Esophagus squamous epithelium (tissue), 5 donors: ENCODE measurements around the gene NR5A2. TPM values are rescaled to one million over a fixed set of nuclear protein-coding genes. Genes with fewer than 3 reads are reported as not detected.

Experiments used
- DNase-seq: peaks from one replicate; lab custom pipeline; 2025; lab: John Stamatoyannopoulos, UW
- H3K27ac ChIP-seq, 4 donors: fragments of 200-600 bp; sonication (generic); one replicate each; pipeline ENCODE4 v1.5.1; 2016 to 2019; ENCODE audit warnings: mild to moderate bottlenecking in 1 of 4
- H3K27me3 ChIP-seq, 4 donors: fragments of 200-600 bp; sonication (generic); 1 replicate in 3 of 4; 2 replicates in 1 of 4; pipeline versions ENCODE4 v1.5.1 to v1.6.0; 2017 to 2021; ENCODE audit warnings: antibody characterized with exemption in 1 of 4
- H3K36me3 ChIP-seq, 3 donors: fragments of 200-600 bp; sonication (generic); one replicate each; pipeline ENCODE4 v1.5.1; 2016 to 2019
- H3K4me1 ChIP-seq, 3 donors: fragments of 200-600 bp; sonication (generic); one replicate each; pipeline ENCODE4 v1.5.1; 2017 to 2019
- H3K4me3 ChIP-seq, 4 donors: fragments of 200-600 bp; sonication (generic); 1 replicate in 3 of 4; 2 replicates in 1 of 4; pipeline ENCODE4 v1.5.1; 2016 to 2019; ENCODE audit warnings: mild to moderate bottlenecking in 2 of 4, moderate library complexity in 1 of 4
- H3K9me3 ChIP-seq, 3 donors: fragments of 200-600 bp; sonication (generic); one replicate each; pipeline ENCODE4 v1.5.1; 2016 to 2019
- CTCF ChIP-seq, 6 experiments: fragments of 450-650 bp in 4 of 6; fragments of 200-600 bp in 2 of 6; sonication (generic) in 2 of 6; IDR thresholded peaks; one replicate each; pipeline ENCODE4 v1.5.1; 2016 to 2019; ENCODE audit warnings: antibody characterized with exemption in 6 of 6, mild to moderate bottlenecking in 4 of 6, moderate library complexity in 4 of 6
- POLR2A ChIP-seq, 4 donors: fragments of 450-650 bp; IDR thresholded peaks; one replicate each; pipeline ENCODE4 v1.6.1; 2017; ENCODE audit warnings: antibody characterized with exemption in 4 of 4, mild to moderate bottlenecking in 4 of 4, moderate library complexity in 3 of 4
- WGBS, 2 donors: methylation state at CpG; one replicate each; pipeline ENCODE4 v1.1.5; 2018; 5-methylcytosine and 5-hydroxymethylcytosine counted together
- intact Hi-C: fragments of 100-400 bp; cut with DNase I; formaldehyde crosslinking; loops from one replicate; pipeline ENCODE4 v1.15.0; 2022
- total RNA-seq, 4 donors: library from RNA; depleted of rRNA; stranded (reverse); fragments of >200 nt; gene quantifications; one replicate each; pipeline ENCODE4 v1.1.0, GENCODE V29; 2016
- donor health status: DM: yes; HTN: yes; CAD: no.

NR5A2 gene
- total RNA-seq, 4 donors from 2014 or later, result 0.30 to 4.2 (median 0.87) TPM

GRCh38 chr1:200165493-200166220, 138.1 kb downstream of the NR5A2 start:
- H3K4me1 ChIP-seq, result no peaks in the 10 kb centered on the region
- 66 to 83% methylated on average over 5 of the region's 5 CpGs for WGBS, 2 donors
- no peaks in the 10 kb centered on the region for H3K36me3 ChIP-seq
- peaks cover 0 to 16% (median 0%) of the 10 kb centered on the region in 4 donors for H3K27me3 ChIP-seq
- no peak for TF ChIP-seq POLR2A (IDR thresholded peaks at IDR 0.05)
- TF ChIP-seq CTCF (IDR thresholded peaks at IDR 0.05), result no peak
- DNase-seq, result no peak
- H3K4me3 ChIP-seq, result no peak overlapping the region
- no peak overlapping the region for H3K27ac ChIP-seq
- H3K9me3 ChIP-seq, result no peaks in the 10 kb centered on the region
- intact Hi-C loops, result no loop called here

DNA sequence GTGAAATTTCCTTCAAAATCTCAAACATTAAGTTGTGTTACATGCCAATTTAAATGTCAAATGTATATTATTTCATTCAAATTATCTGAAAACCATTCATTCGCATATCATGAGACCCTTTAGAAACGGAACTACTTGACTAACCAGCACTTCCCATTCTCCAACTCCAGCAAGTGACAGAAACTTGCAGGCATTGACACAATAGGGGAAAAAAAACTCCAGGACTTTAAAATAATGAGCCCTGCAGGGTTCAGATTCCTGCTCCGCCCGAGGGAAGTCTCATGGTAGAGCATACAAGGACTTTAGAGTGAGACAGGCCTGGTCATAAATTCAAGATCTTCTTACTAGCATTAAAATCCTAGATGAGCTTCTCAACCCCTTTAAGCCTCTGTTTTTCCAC, 138.9 kb downstream of the NR5A2 start:
- Histone ChIP-seq H3K4me1 (no peaks in the 10 kb centered on the region), H3K9me3 (no peaks in the 10 kb centered on the region), H3K36me3 (no peaks in the 10 kb centered on the region), H3K27me3 (peaks cover 0 to 24% (median 0%) of the 10 kb centered on the region in 4 donors), H3K27ac (no peak overlapping the region), H3K4me3 (no peak overlapping the region)
- no peak for TF ChIP-seq CTCF (IDR thresholded peaks at IDR 0.05)
- no peak for TF ChIP-seq POLR2A (IDR thresholded peaks at IDR 0.05)
- intact Hi-C loops, result no loop called here
- WGBS, 2 donors, result 61 to 77% methylated on average over 4 of the region's 4 CpGs
- no peak for DNase-seq

DNA sequence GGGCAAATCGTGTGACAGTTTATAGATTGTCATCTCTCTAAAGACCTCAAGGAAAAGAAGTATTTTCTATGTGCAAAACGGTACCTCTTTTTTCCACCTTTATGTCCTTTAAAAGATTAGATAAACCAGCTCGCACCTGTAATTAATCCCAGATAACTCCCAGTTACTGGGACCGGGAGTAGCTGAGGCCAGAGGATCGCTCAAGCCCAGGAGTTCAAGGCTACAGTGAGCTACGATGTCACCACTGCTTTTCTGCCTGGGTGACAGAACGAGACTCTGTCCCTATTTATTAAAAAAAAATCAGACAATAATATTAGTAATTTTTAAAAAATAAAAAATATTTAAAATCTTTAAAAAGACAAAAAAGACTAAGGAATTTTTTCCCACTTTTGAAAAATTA, 141.4 kb downstream of the NR5A2 start:
- DNase-seq, result no peak
- Histone ChIP-seq H3K9me3 (no peaks in the 10 kb centered on the region), H3K27me3 (peaks cover 0 to 34% (median 0%) of the 10 kb centered on the region in 4 donors), H3K4me3 (no peak overlapping the region), H3K4me1 (no peaks in the 10 kb centered on the region), H3K36me3 (no peaks in the 10 kb centered on the region), H3K27ac (no peak overlapping the region)
- TF ChIP-seq POLR2A (IDR thresholded peaks at IDR 0.05), result no peak
- no peak for TF ChIP-seq CTCF (IDR thresholded peaks at IDR 0.05)
- 81 to 85% methylated on average over 7 of the region's 7 CpGs for WGBS, 2 donors
- intact Hi-C loops, result no loop called here

GRCh38 chr1:200172311-200172710, 144.8 kb downstream of the NR5A2 start:
- H3K27ac ChIP-seq, result no peak overlapping the region
- DNase-seq, result no peak
- no peak for TF ChIP-seq CTCF (IDR thresholded peaks at IDR 0.05)
- TF ChIP-seq POLR2A (IDR thresholded peaks at IDR 0.05), result no peak
- 54 to 66% methylated on average over 4 of the region's 4 CpGs for WGBS, 2 donors
- H3K27me3 ChIP-seq, result peaks cover 0 to 48% (median 0%) of the 10 kb centered on the region in 4 donors
- intact Hi-C loops, result no loop called here
- no peaks in the 10 kb centered on the region for H3K4me1 ChIP-seq
- no peaks in the 10 kb centered on the region for H3K36me3 ChIP-seq
- no peak overlapping the region for H3K4me3 ChIP-seq
- H3K9me3 ChIP-seq, result no peaks in the 10 kb centered on the region

GRCh38 chr1:200173097-200173618, 145.6 kb downstream of the NR5A2 start:
- peaks cover 0 to 54% (median 0%) of the 10 kb centered on the region in 4 donors for H3K27me3 ChIP-seq
- no peak overlapping the region for H3K27ac ChIP-seq
- TF ChIP-seq CTCF (IDR thresholded peaks at IDR 0.05) (no peak), POLR2A (IDR thresholded peaks at IDR 0.05) (no peak)
- no peaks in the 10 kb centered on the region for H3K9me3 ChIP-seq
- H3K36me3 ChIP-seq, result no peaks in the 10 kb centered on the region
- no peak for DNase-seq
- intact Hi-C loops, result no loop called here
- 30 to 56% methylated on average over 2 of the region's 2 CpGs for WGBS, 2 donors
- no peak overlapping the region for H3K4me3 ChIP-seq
- H3K4me1 ChIP-seq, result no peaks in the 10 kb centered on the region
